ENCODE results near the gene ATF3.
"Not testable (repeated sequence)": the region's sequence is repeated elsewhere in the genome, so short reads cannot be mapped to it uniquely, and the experiment has no call there.

The ATF3 gene

GRCh38 chr1:212655668-212656440, 47.3 kb downstream of the ATF3 start:
- no peak for DNase-seq

- DNase-seq, result no peak
Observed at GRCh38 chr1:212656730-212657129, 48.2 kb downstream of the ATF3 start.

- not testable (repeated sequence) for DNase-seq
Observed at GRCh38 chr1:212658250-212658649, 49.7 kb downstream of the ATF3 start.

GRCh38 chr1:212664409-212665199, 56.0 kb downstream of the ATF3 start:
- DNase-seq, result no peak

GRCh38 chr1:212665241-212666115, 56.9 kb downstream of the ATF3 start:
- peak; percentile 48 for DNase-seq

GRCh38 chr1:212666116-212666775, 57.7 kb downstream of the ATF3 start:
- no peak for DNase-seq

GRCh38 chr1:212667223-212668139, 58.9 kb downstream of the ATF3 start:
- no peak for DNase-seq

- no peak for DNase-seq
Observed at GRCh38 chr1:212668477-212668876, 59.9 kb downstream of the ATF3 start.

GRCh38 chr1:212669102-212669501, 60.5 kb downstream of the ATF3 start:
- no peak for DNase-seq

GRCh38 chr1:212669600-212669999, 61.0 kb downstream of the ATF3 start:
- DNase-seq, result no peak

GRCh38 chr1:212670301-212670700, 61.7 kb downstream of the ATF3 start:
- no peak for DNase-seq
